GM12875 (cell line): ENCODE data around the gene HDAC9.

Source experiments
- H3K4me3 ChIP-seq: one replicate; pipeline ENCODE4 v1.5.1; 2011; ENCODE audit warnings: low read depth, low read length, control low read depth
- CTCF ChIP-seq: IDR thresholded peaks from 2 replicates; pipeline ENCODE4 v1.5.1; 2011; ENCODE audit warnings: low read depth, mild to moderate bottlenecking, control low read depth, inconsistent platforms, low read length, moderate library complexity, borderline replicate concordance; ENCODE audit not compliant: insufficient read depth

HDAC9 gene

DNA sequence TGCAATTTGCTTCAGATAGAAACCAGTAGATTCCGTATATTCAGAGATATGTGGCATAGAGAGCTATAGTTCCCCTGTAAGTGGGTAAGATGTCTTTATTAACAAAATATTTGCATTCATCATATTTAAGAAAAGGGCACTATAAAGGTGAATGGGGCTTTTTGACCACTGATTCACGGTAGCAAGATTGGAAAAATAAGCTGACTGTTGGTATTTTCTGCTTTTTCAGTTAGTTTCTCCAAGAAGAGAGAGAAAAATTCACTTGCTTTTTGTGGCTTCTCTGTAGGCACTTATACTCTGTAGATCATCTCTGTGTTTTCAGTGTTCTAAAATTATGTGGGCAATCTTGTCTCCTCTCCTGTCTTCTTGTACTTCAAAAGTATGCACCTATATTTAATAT is 376.8 kb downstream of the HDAC9 start:
- TF ChIP-seq CTCF, result no peak

GRCh38 chr7:18873734-18874336 is 378.3 kb downstream of the HDAC9 start:
- H3K4me3 ChIP-seq, result no peak overlapping the region
- TF ChIP-seq CTCF, result no peak

More for the DNA sequence above, 376.8 kb downstream of the HDAC9 start:
- H3K4me3 ChIP-seq, result no peak overlapping the region

GRCh38 chr7:18874880-18875279 is 379.3 kb downstream of the HDAC9 start:
- TF ChIP-seq CTCF, result no peak
- no peak overlapping the region for H3K4me3 ChIP-seq

DNA sequence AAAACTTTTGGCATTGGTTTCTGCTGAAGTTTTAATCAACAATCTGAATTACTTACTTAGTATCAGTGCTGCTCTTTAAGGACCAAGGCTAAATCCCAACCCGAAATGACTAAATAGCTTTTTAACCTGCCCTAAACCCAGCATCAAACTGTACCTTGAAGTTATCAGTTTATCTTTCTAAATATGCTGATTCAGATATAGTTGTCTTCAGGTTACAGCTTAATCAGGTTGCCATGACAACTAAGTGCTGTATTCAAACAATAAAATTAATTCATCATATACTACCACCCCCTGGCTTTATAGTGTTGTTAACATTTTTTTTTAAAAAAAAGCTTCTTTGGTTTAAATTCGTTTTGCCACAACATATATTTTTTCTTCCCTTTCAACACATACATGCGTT is 382.3 kb downstream of the HDAC9 start:
- no peak overlapping the region for H3K4me3 ChIP-seq
- no peak for TF ChIP-seq CTCF

DNA sequence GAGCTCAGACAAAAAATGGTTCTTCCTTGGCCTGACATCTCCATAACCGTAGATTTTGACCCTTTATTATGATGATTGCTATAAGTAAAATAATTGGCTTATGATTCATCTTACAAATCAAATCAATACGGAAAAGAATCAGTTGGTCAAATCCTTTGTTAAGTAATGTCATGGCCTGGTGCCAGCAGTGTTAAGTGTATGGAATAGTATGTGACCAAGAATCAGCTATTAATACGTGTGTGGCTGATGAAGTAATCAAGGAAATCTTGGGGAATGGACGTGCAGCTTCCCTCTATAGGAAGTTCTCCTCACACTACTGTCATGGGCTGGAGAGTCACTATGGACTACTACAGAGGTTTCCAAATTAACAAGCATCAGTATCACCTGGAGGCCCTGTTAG is 391.3 kb downstream of the HDAC9 start:
- TF ChIP-seq CTCF, result no peak
- H3K4me3 ChIP-seq, result no peak overlapping the region

GRCh38 chr7:18889436-18889835 is 393.9 kb downstream of the HDAC9 start:
- TF ChIP-seq CTCF, result no peak

DNA sequence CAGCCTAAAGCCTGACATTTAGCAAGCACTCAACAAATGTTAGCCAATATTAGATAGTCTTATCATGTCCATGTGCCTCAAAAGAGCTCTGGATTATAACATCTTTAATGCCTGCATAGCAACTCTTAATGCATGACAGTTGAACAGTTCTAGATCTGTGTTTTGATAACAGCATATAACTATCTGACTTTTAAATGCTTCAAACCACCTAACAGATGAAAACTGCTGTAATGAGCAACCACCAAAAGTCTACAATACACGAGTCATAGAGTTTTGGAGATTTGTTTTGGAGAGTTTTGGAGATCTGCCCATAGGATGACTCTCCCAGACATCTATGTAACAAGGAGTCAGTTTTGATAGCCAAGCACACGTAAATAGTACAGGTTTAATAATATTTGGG is 394.6 kb downstream of the HDAC9 start:
- no peak for TF ChIP-seq CTCF
- H3K4me3 ChIP-seq, result no peak overlapping the region

More at GRCh38 chr7:18889436-18889835, 393.9 kb downstream of the HDAC9 start:
- H3K4me3 ChIP-seq, result no peak overlapping the region
